HepG2 (cell line): ENCODE data around the gene STX12. TPM values are rescaled to one million over a fixed set of nuclear protein-coding genes. Genes with fewer than 3 reads are reported as not detected.

Experiments used
- GTF2F1 ChIP-seq: fragments of 150-350 bp; IDR thresholded peaks from 2 replicates; pipeline ENCODE4 v1.6.1; 2014; ENCODE audit warnings: low read length
- HDAC6 ChIP-seq: fragments of 200-600 bp; sonication (generic); IDR thresholded peaks from 2 replicates; pipeline ENCODE4 v1.7.0; 2017; ENCODE audit warnings: mild to moderate bottlenecking, antibody characterized with exemption, low read length, low read depth
- SP1 ChIP-seq, 2 experiments: fragments of 450-650 bp in 1 of 2; sonication (generic) in 1 of 2; formaldehyde crosslinking in 1 of 2; IDR thresholded peaks; 2 replicates each; pipeline versions ENCODE4 v1.4.0 to v1.6.1; 2016 to 2020; ENCODE audit warnings: missing genetic modification reagents in 1 of 2
- ZBTB25 ChIP-seq: IDR thresholded peaks from 2 replicates; pipeline ENCODE4 v1.6.1; 2018; ENCODE audit warnings: missing genetic modification reagents
- ZFX ChIP-seq: sonication (generic); formaldehyde crosslinking; IDR thresholded peaks from 2 replicates; pipeline ENCODE4 v1.4.0; 2020; ENCODE audit warnings: mild to moderate bottlenecking, low read depth, missing genetic modification reagents, moderate library complexity
- ZNF263 ChIP-seq: sonication (generic); formaldehyde crosslinking; IDR thresholded peaks from 2 replicates; pipeline ENCODE4 v1.4.0; 2020; ENCODE audit warnings: missing genetic modification reagents
- ZNF567 ChIP-seq: sonication (generic); formaldehyde crosslinking; IDR thresholded peaks from 2 replicates; pipeline ENCODE4 v1.8.1; 2023; ENCODE audit warnings: mild to moderate bottlenecking, missing genetic modification reagents, borderline replicate concordance
- ZNF7 ChIP-seq: IDR thresholded peaks from 2 replicates; pipeline ENCODE4 v1.6.1; 2016; ENCODE audit warnings: missing biosample characterization, missing genetic modification reagents
- polyA plus RNA-seq, 8 experiments: library from polyadenylated mRNA; depleted of rRNA in 3 of 8; stranded (reverse) in 7 of 8; unstranded in 1 of 8; fragments of >200 nt; fragmentation: Illumina TruSeq in 4 of 8; extraction: Trizol in 4 of 8; gene quantifications; 2 replicates each; pipeline versions ENCODE4 v1.2.1 to v1.2.3, GENCODE V29; 2011 to 2016; ENCODE audit warnings: low read depth in 4 of 8, missing spikeins in 1 of 8, mixed read lengths in 1 of 8; ENCODE audit not compliant: insufficient read depth in 1 of 8
- total RNA-seq, 5 experiments: library from RNA; depleted of rRNA; stranded (reverse); fragments of >200 nt; fragmentation: Illumina TruSeq; extraction: Trizol; gene quantifications; 2 replicates each; pipeline ENCODE4 v1.2.3, GENCODE V29; 2016; ENCODE audit warnings: low read depth in 1 of 5
- TF ChIP-seq, protein P1 (sequence below): sonication (generic); formaldehyde crosslinking; conservative IDR thresholded peaks from 2 replicates; pipeline ENCODE4 v1.4.0; 2020; ENCODE audit warnings: mild to moderate bottlenecking, missing genetic modification reagents, moderate library complexity
- TF ChIP-seq, protein P2 (sequence below): sonication (generic); formaldehyde crosslinking; IDR thresholded peaks from 2 replicates; pipeline ENCODE4 v1.5.0; 2020; ENCODE audit warnings: mild to moderate bottlenecking, missing genetic modification reagents, borderline replicate concordance
- TF ChIP-seq, protein P3 (sequence below): sonication (generic); formaldehyde crosslinking; IDR thresholded peaks from 2 replicates; pipeline ENCODE4 v1.8.1; 2023; ENCODE audit warnings: missing genetic modification reagents, mild to moderate bottlenecking, borderline replicate concordance
- TF ChIP-seq, protein P4 (sequence below): sonication (generic); formaldehyde crosslinking; IDR thresholded peaks from 2 replicates; pipeline ENCODE4 v1.4.0; 2020; ENCODE audit warnings: missing genetic modification reagents

The STX12 gene
- total and polyA plus RNA-seq, 2 of the 13 experiments (the other 11 are each of a cell fraction or from before 2014, with no cell fraction given), result 9.0 to 19.7 TPM

DNA sequence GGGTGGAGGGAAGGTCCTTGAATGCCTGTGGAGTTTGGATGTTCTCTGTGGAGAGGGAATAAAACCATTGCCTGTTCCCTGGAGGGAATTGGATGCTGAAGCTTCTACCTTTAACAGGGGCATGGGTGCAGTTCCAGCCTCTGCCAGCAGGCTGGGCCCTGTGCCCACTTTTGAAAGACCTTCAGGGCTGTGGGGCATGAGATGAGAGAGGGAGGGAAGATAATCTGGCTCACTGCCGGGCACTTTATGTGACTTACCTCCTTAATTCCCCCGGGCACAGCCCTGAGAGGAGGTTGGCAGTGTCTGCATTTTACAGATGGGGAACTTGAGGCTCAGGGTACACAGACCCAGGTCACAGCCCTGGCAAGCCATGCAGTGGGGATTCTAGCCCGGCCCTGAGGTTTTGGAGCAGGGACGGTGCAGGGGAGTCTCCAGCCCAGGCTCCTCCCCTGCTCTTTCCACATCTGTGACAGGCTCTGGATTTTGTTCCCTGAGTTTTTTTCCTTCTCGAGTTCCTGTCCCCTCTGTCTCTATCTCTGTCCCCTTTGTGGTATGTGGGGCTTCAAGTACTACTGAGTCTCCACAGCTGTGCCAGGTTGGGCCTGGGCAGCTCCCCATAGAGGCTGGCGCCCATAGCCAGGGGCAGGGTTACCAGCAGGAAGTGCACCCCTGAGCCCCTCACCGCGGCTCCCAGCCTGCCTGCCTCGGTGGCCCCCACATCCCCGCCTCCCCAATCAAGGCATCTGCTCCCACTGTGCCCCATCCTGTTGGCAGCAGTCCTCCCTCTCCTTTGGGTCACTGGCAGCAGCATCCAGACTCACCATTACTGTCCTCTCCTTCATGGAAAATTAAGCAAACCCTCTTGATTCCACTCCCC is 85.3 kb downstream of the STX12 start (continued):
- TF ChIP-seq, protein P1, sequence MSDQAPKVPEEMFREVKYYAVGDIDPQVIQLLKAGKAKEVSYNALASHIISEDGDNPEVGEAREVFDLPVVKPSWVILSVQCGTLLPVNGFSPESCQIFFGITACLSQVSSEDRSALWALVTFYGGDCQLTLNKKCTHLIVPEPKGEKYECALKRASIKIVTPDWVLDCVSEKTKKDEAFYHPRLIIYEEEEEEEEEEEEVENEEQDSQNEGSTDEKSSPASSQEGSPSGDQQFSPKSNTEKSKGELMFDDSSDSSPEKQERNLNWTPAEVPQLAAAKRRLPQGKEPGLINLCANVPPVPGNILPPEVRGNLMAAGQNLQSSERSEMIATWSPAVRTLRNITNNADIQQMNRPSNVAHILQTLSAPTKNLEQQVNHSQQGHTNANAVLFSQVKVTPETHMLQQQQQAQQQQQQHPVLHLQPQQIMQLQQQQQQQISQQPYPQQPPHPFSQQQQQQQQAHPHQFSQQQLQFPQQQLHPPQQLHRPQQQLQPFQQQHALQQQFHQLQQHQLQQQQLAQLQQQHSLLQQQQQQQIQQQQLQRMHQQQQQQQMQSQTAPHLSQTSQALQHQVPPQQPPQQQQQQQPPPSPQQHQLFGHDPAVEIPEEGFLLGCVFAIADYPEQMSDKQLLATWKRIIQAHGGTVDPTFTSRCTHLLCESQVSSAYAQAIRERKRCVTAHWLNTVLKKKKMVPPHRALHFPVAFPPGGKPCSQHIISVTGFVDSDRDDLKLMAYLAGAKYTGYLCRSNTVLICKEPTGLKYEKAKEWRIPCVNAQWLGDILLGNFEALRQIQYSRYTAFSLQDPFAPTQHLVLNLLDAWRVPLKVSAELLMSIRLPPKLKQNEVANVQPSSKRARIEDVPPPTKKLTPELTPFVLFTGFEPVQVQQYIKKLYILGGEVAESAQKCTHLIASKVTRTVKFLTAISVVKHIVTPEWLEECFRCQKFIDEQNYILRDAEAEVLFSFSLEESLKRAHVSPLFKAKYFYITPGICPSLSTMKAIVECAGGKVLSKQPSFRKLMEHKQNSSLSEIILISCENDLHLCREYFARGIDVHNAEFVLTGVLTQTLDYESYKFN (CRISPR knock-in tag), result no peak
- TF ChIP-seq ZNF7 (CRISPR knock-in tag) (no peak), ZFX (CRISPR knock-in tag) (peak; percentile 5; the same call in 1 of the 2 replicates), GTF2F1 (no peak), HDAC6 (no peak), ZNF263 (CRISPR knock-in tag) (peak; percentile 58), SP1 (IDR thresholded peaks at IDR 0.05) (no peak), SP1 (CRISPR knock-in tag; IDR thresholded peaks at IDR 0.05) (no peak), ZNF567 (CRISPR knock-in tag) (no peak), ZBTB25 (CRISPR knock-in tag) (0 out of 2 replicates have a peak, but pooled peaks have one; percentile 25)
- TF ChIP-seq, protein P2, sequence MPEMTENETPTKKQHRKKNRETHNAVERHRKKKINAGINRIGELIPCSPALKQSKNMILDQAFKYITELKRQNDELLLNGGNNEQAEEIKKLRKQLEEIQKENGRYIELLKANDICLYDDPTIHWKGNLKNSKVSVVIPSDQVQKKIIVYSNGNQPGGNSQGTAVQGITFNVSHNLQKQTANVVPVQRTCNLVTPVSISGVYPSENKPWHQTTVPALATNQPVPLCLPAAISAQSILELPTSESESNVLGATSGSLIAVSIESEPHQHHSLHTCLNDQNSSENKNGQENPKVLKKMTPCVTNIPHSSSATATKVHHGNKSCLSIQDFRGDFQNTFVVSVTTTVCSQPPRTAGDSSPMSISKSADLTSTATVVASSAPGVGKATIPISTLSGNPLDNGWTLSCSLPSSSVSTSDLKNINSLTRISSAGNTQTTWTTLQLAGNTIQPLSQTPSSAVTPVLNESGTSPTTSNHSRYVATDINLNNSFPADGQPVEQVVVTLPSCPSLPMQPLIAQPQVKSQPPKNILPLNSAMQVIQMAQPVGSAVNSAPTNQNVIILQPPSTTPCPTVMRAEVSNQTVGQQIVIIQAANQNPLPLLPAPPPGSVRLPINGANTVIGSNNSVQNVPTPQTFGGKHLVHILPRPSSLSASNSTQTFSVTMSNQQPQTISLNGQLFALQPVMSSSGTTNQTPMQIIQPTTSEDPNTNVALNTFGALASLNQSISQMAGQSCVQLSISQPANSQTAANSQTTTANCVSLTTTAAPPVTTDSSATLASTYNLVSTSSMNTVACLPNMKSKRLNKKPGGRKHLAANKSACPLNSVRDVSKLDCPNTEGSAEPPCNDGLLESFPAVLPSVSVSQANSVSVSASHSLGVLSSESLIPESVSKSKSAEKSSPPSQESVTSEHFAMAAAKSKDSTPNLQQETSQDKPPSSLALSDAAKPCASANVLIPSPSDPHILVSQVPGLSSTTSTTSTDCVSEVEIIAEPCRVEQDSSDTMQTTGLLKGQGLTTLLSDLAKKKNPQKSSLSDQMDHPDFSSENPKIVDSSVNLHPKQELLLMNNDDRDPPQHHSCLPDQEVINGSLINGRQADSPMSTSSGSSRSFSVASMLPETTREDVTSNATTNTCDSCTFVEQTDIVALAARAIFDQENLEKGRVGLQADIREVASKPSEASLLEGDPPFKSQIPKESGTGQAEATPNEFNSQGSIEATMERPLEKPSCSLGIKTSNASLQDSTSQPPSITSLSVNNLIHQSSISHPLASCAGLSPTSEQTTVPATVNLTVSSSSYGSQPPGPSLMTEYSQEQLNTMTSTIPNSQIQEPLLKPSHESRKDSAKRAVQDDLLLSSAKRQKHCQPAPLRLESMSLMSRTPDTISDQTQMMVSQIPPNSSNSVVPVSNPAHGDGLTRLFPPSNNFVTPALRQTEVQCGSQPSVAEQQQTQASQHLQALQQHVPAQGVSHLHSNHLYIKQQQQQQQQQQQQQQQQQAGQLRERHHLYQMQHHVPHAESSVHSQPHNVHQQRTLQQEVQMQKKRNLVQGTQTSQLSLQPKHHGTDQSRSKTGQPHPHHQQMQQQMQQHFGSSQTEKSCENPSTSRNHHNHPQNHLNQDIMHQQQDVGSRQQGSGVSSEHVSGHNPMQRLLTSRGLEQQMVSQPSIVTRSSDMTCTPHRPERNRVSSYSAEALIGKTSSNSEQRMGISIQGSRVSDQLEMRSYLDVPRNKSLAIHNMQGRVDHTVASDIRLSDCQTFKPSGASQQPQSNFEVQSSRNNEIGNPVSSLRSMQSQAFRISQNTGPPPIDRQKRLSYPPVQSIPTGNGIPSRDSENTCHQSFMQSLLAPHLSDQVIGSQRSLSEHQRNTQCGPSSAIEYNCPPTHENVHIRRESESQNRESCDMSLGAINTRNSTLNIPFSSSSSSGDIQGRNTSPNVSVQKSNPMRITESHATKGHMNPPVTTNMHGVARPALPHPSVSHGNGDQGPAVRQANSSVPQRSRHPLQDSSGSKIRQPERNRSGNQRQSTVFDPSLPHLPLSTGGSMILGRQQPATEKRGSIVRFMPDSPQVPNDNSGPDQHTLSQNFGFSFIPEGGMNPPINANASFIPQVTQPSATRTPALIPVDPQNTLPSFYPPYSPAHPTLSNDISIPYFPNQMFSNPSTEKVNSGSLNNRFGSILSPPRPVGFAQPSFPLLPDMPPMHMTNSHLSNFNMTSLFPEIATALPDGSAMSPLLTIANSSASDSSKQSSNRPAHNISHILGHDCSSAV (CRISPR knock-in tag), result no peak
- TF ChIP-seq, protein P3, sequence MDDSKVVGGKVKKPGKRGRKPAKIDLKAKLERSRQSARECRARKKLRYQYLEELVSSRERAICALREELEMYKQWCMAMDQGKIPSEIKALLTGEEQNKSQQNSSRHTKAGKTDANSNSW (CRISPR knock-in tag), result no peak
- TF ChIP-seq, protein P4, sequence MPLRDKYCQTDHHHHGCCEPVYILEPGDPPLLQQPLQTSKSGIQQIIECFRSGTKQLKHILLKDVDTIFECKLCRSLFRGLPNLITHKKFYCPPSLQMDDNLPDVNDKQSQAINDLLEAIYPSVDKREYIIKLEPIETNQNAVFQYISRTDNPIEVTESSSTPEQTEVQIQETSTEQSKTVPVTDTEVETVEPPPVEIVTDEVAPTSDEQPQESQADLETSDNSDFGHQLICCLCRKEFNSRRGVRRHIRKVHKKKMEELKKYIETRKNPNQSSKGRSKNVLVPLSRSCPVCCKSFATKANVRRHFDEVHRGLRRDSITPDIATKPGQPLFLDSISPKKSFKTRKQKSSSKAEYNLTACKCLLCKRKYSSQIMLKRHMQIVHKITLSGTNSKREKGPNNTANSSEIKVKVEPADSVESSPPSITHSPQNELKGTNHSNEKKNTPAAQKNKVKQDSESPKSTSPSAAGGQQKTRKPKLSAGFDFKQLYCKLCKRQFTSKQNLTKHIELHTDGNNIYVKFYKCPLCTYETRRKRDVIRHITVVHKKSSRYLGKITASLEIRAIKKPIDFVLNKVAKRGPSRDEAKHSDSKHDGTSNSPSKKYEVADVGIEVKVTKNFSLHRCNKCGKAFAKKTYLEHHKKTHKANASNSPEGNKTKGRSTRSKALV, result 0 out of 2 replicates have a peak, but pooled peaks have one; percentile 55
